HCEC 1CT (cell line): ENCODE results near the gene RBKS.
"Not testable (repeated sequence)": the region's sequence is repeated elsewhere in the genome, so short reads cannot be mapped to it uniquely, and the experiment has no call there.

Experiments
- DNase-seq: peaks from one replicate; pipeline ENCODE4 v3.0.0-alpha.2; 2017

The RBKS gene

GRCh38 chr2:27756091-27756490 is 134.1 kb downstream of the RBKS start:
- no peak for DNase-seq

- DNase-seq, result no peak
These were observed 135.4 kb downstream of the RBKS start for GRCh38 chr2:27754831-27755230.

GRCh38 chr2:27754138-27754588 is 136.0 kb downstream of the RBKS start:
- peak; percentile 61 for DNase-seq

- no peak for DNase-seq
These were observed 137.5 kb downstream of the RBKS start for GRCh38 chr2:27752551-27753237.

- DNase-seq, result no peak
These were observed 138.8 kb downstream of the RBKS start for GRCh38 chr2:27751377-27751776.

- DNase-seq, result not testable (repeated sequence)
These were observed 141.2 kb downstream of the RBKS start for GRCh38 chr2:27748803-27749554.

- no peak for DNase-seq
These were observed 142.3 kb downstream of the RBKS start for GRCh38 chr2:27747827-27748352.

- DNase-seq, result no peak
These were observed 143.9 kb downstream of the RBKS start for GRCh38 chr2:27746325-27746724.

- DNase-seq, result not testable (repeated sequence)
These were observed 144.7 kb downstream of the RBKS start for GRCh38 chr2:27745494-27745893.

- DNase-seq, result no peak
These were observed 147.6 kb downstream of the RBKS start for GRCh38 chr2:27742571-27742970.

GRCh38 chr2:27741673-27742072 is 148.5 kb downstream of the RBKS start:
- no peak for DNase-seq

- DNase-seq, result no peak
These were observed 151.2 kb downstream of the RBKS start for GRCh38 chr2:27739058-27739373.

GRCh38 chr2:27738349-27739057 is 151.7 kb downstream of the RBKS start:
- no peak for DNase-seq

GRCh38 chr2:27737676-27738348 is 152.4 kb downstream of the RBKS start:
- DNase-seq, result peak; percentile 83

GRCh38 chr2:27736890-27737204 is 153.3 kb downstream of the RBKS start:
- DNase-seq, result no peak

GRCh38 chr2:27736031-27736889 is 153.9 kb downstream of the RBKS start:
- DNase-seq, result no peak

- peak; percentile 37 for DNase-seq
These were observed 154.8 kb downstream of the RBKS start for GRCh38 chr2:27735263-27735904.

- DNase-seq, result no peak
These were observed 155.9 kb downstream of the RBKS start for GRCh38 chr2:27734305-27734704.
